Measurements from ENCODE around the gene MXD1.
"Not testable (repeated sequence)": the region's sequence is repeated elsewhere in the genome, so short reads cannot be mapped to it uniquely, and the experiment has no call there.

The MXD1 gene

GRCh38 chr2:69914950-69915945, at the start of gene MXD1:
Gene MXD1, plus strand, starts transcription at chr2:69915109. Its CDS starts 222 bp downstream, at chr2:69915331.
- FAIRE-seq = no peak

GRCh38 chr2:69888451-69888850, 26.5 kb upstream of the MXD1 start:
- no peak for FAIRE-seq

GRCh38 chr2:69889302-69889701, 25.6 kb upstream of the MXD1 start:
- FAIRE-seq = no peak

- no peak for FAIRE-seq
These were observed 24.0 kb upstream of the MXD1 start for GRCh38 chr2:69890881-69891280.

- FAIRE-seq = not testable (repeated sequence)
These were observed 22.0 kb upstream of the MXD1 start for GRCh38 chr2:69892838-69893424.

GRCh38 chr2:69893684-69894551, 21.0 kb upstream of the MXD1 start, which contains the start of gene SNRNP27:
Gene SNRNP27, plus strand, starts transcription at chr2:69893956. Its CDS starts 29 bp downstream, at chr2:69893985.
- peak; percentile 20 for FAIRE-seq

GRCh38 chr2:69894737-69895136, 20.2 kb upstream of the MXD1 start:
- not testable (repeated sequence) for FAIRE-seq

GRCh38 chr2:69902213-69902922, 12.5 kb upstream of the MXD1 start:
- FAIRE-seq = no peak

- no peak for FAIRE-seq
These were observed 7.7 kb upstream of the MXD1 start for GRCh38 chr2:69907216-69907615.

GRCh38 chr2:69911985-69912563, 2.8 kb upstream of the MXD1 start:
- FAIRE-seq = peak; percentile 96

GRCh38 chr2:69914164-69914949, 552 bp upstream of the MXD1 start:
- FAIRE-seq = peak; percentile 99

GRCh38 chr2:69916106-69916505, 1.2 kb downstream of the MXD1 start:
- no peak for FAIRE-seq

GRCh38 chr2:69917852-69918251, 2.9 kb downstream of the MXD1 start:
- no peak for FAIRE-seq

GRCh38 chr2:69918401-69918800, 3.5 kb downstream of the MXD1 start:
- no peak for FAIRE-seq

- no peak for FAIRE-seq
These were observed 8.2 kb downstream of the MXD1 start for GRCh38 chr2:69923116-69923515.

- no peak for FAIRE-seq
These were observed 12.1 kb downstream of the MXD1 start for GRCh38 chr2:69926849-69927515.

GRCh38 chr2:69931832-69932595, 17.1 kb downstream of the MXD1 start:
- no peak for FAIRE-seq

GRCh38 chr2:69932596-69932922, 17.6 kb downstream of the MXD1 start:
- FAIRE-seq = no peak

- FAIRE-seq = no peak
These were observed 18.4 kb downstream of the MXD1 start for GRCh38 chr2:69933254-69933828.

Data from TTC549 (cell line).